HEK293 (cell line): ENCODE results near the gene CYP26A1.

Experiments
- CTCF ChIA-PET: fragments of 350-600 bp; formaldehyde crosslinking; extraction: SDS; loops from one replicate; lab custom pipeline; 2021; ENCODE audit warnings: antibody characterized with exemption; lab: Yijun Ruan, JAX
- POLR2A ChIA-PET: fragments of 300-600 bp; formaldehyde crosslinking; extraction: SDS; loops from one replicate; lab custom pipeline; 2020; ENCODE audit warnings: antibody characterized with exemption, inconsistent platforms; lab: Yijun Ruan, JAX
- H3K27ac ChIP-seq: fragments of 200-500 bp; sonication (Bioruptor generic); 2 replicates; pipeline ENCODE4 v1.5.1; 2014; ENCODE audit warnings: low read depth, low read length, control low read depth, inconsistent platforms; ENCODE audit errors: extremely low read depth
- H3K36me3 ChIP-seq, 2 experiments: fragments of 200-500 bp in 1 of 2; sonication (Bioruptor generic) in 1 of 2; 1 replicate in 1 of 2; 2 replicates in 1 of 2; pipeline ENCODE4 v1.5.1; 2014 to 2017; ENCODE audit warnings: inconsistent platforms in 2 of 2, low read length in 2 of 2; ENCODE audit not compliant: control insufficient read depth in 2 of 2, insufficient read depth in 1 of 2
- H3K4me1 ChIP-seq: fragments of 200-500 bp; sonication (Bioruptor generic); 2 replicates; pipeline ENCODE4 v1.5.1; 2014; ENCODE audit warnings: mild to moderate bottlenecking, low read length, inconsistent platforms; ENCODE audit not compliant: control insufficient read depth, insufficient read depth
- H3K4me3 ChIP-seq: 2 replicates; pipeline ENCODE4 v1.5.1; 2011; ENCODE audit warnings: low read depth, mild to moderate bottlenecking, control low read depth, low read length, moderate library complexity
- H3K9me3 ChIP-seq: fragments of 200-500 bp; sonication (Bioruptor generic); 2 replicates; pipeline ENCODE4 v1.5.1; 2014; ENCODE audit warnings: low read depth, low read length, inconsistent platforms; ENCODE audit not compliant: control insufficient read depth, insufficient read depth
- IKZF3 ChIP-seq: fragments of 450-650 bp; IDR thresholded peaks from 2 replicates; pipeline ENCODE4 v1.5.0; 2018; ENCODE audit warnings: missing biosample characterization, mild to moderate bottlenecking, missing genetic modification characterization, moderate library complexity
- OSR2 ChIP-seq: fragments of 450-650 bp; formaldehyde crosslinking; IDR thresholded peaks from 2 replicates; pipeline ENCODE4 v1.5.1; 2016; ENCODE audit warnings: missing biosample characterization, missing genetic modification characterization
- SCRT1 ChIP-seq: fragments of 450-650 bp; formaldehyde crosslinking; IDR thresholded peaks from 2 replicates; pipeline ENCODE4 v1.5.1; 2016; ENCODE audit warnings: missing biosample characterization, missing genetic modification characterization, borderline replicate concordance
- SCRT2 ChIP-seq: fragments of 450-650 bp; formaldehyde crosslinking; IDR thresholded peaks from 2 replicates; pipeline ENCODE4 v1.5.1; 2016; ENCODE audit warnings: missing biosample characterization, missing genetic modification characterization
- SETDB1 ChIP-seq: IDR thresholded peaks from one replicate; pipeline ENCODE4 v1.6.1; 2017; ENCODE audit warnings: mild to moderate bottlenecking, low read length, moderate library complexity, mixed read lengths; ENCODE audit not compliant: insufficient read length
- SP2 ChIP-seq: fragments of 450-650 bp; formaldehyde crosslinking; IDR thresholded peaks from 2 replicates; pipeline ENCODE4 v1.5.1; 2016; ENCODE audit warnings: missing biosample characterization, missing genetic modification characterization
- ZBTB17 ChIP-seq: fragments of 450-650 bp; formaldehyde crosslinking; IDR thresholded peaks from 2 replicates; pipeline ENCODE4 v1.5.1; 2016; ENCODE audit warnings: missing biosample characterization, missing genetic modification characterization
- ZBTB8A ChIP-seq: fragments of 450-650 bp; formaldehyde crosslinking; IDR thresholded peaks from 2 replicates; pipeline ENCODE4 v1.5.1; 2016; ENCODE audit warnings: missing biosample characterization, missing genetic modification characterization
- ZIC2 ChIP-seq: fragments of 450-650 bp; formaldehyde crosslinking; IDR thresholded peaks from 2 replicates; pipeline ENCODE4 v1.5.1; 2016; ENCODE audit warnings: missing biosample characterization, missing genetic modification characterization
- ZNF114 ChIP-seq: fragments of 450-650 bp; formaldehyde crosslinking; IDR thresholded peaks from 2 replicates; pipeline ENCODE4 v1.5.0; 2017; ENCODE audit warnings: missing biosample characterization, missing genetic modification characterization
- ZNF174 ChIP-seq: fragments of 450-650 bp; formaldehyde crosslinking; IDR thresholded peaks from 2 replicates; pipeline ENCODE4 v1.5.0; 2017; ENCODE audit warnings: missing biosample characterization, mild to moderate bottlenecking, missing genetic modification characterization
- ZNF248 ChIP-seq: fragments of 450-650 bp; formaldehyde crosslinking; IDR thresholded peaks from 2 replicates; pipeline ENCODE4 v1.5.1; 2017; ENCODE audit warnings: missing biosample characterization, missing genetic modification characterization
- ZNF266 ChIP-seq: fragments of 450-650 bp; formaldehyde crosslinking; IDR thresholded peaks from 2 replicates; pipeline ENCODE4 v1.5.1; 2016; ENCODE audit warnings: missing biosample characterization, missing genetic modification characterization, low read depth
- ZNF416 ChIP-seq: fragments of 450-650 bp; formaldehyde crosslinking; IDR thresholded peaks from 2 replicates; pipeline ENCODE4 v1.5.1; 2016; ENCODE audit warnings: missing biosample characterization, missing genetic modification characterization
- ZNF501 ChIP-seq: fragments of 450-650 bp; formaldehyde crosslinking; IDR thresholded peaks from 2 replicates; pipeline ENCODE4 v1.5.1; 2016; ENCODE audit warnings: missing biosample characterization, missing genetic modification characterization
- ZNF548 ChIP-seq: fragments of 450-650 bp; formaldehyde crosslinking; IDR thresholded peaks from 2 replicates; pipeline ENCODE4 v1.5.1; 2016; ENCODE audit warnings: missing biosample characterization, missing genetic modification characterization
- ZNF560 ChIP-seq: fragments of 450-650 bp; formaldehyde crosslinking; IDR thresholded peaks from 2 replicates; pipeline ENCODE4 v1.5.1; 2017; ENCODE audit warnings: missing biosample characterization, missing genetic modification characterization, borderline replicate concordance
- ZNF571 ChIP-seq: fragments of 450-650 bp; formaldehyde crosslinking; IDR thresholded peaks from 2 replicates; pipeline ENCODE4 v1.5.0; 2017; ENCODE audit warnings: missing biosample characterization, missing genetic modification characterization
- ZNF670 ChIP-seq: fragments of 450-650 bp; formaldehyde crosslinking; IDR thresholded peaks from 2 replicates; pipeline ENCODE4 v1.5.1; 2016; ENCODE audit warnings: missing biosample characterization, missing genetic modification characterization, low read depth
- ZNF776 ChIP-seq: fragments of 450-650 bp; formaldehyde crosslinking; IDR thresholded peaks from 2 replicates; pipeline ENCODE4 v1.5.0; 2017; ENCODE audit warnings: missing biosample characterization, missing genetic modification characterization, borderline replicate concordance
- TF ChIP-seq, protein P1 (sequence below): fragments of 450-650 bp; formaldehyde crosslinking; IDR thresholded peaks from 2 replicates; pipeline ENCODE4 v1.5.1; 2017; ENCODE audit warnings: missing biosample characterization, missing genetic modification characterization

The CYP26A1 gene

DNA sequence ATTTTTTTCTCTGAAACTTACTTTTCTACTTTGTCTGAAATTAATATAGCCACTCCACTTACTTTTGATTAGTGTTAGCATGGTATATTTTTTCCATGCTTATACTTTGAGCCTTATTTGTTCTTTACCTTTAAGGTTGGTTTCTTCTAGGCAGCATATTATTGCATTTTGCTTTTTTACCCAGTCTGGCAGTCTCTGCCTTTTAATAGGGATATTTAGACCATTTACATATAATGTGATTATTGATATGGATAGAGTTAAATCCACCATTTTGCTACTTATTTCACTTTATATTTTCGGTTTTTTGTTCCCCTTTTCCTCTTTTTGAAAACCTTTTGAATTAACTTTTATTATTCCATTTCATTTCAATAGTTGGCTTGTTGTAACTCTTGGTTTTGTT, 30.3 kb downstream of the CYP26A1 start:
- no peak for TF ChIP-seq ZBTB17 (tag by site-specific recombination)
- peak; percentile 66 for TF ChIP-seq SETDB1
- Histone ChIP-seq H3K4me1 (no peaks in the 10 kb centered on the region), H3K27ac (no peak overlapping the region), H3K4me3 (no peak overlapping the region), H3K36me3 (no peaks in the 10 kb centered on the region), H3K9me3 (no peaks in the 10 kb centered on the region)
- CTCF ChIA-PET: interaction anchor here (0.7 to 2.2 kb wide), 5 partner anchors 11 to 378 kb away, joined by 3 to 11 read pairs (median 3); partner anchors contain the start of gene MYOF
- POLR2A ChIA-PET: no interaction called here

DNA sequence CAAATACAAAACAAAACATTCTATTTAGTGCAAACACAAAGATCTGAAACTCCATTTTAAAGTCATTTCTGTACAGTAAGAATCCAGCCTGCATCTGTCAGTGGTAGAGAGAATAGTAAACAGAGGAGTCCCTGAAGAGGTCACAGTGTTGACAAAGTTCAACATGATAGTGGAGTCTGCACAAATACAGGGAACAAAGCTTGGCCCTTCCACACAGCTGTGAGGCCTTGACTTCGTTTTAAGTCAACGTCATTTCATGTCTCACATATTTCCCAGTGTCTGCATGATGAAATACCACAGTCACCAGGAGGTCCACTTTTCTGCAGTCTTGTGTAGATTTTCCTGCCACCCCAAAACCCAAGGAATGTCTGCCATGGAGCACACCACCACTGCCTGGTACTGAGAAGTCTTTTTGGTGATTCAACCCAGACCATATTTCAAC, 33.0 kb downstream of the CYP26A1 start:
- TF ChIP-seq ZNF670 (tag by site-specific recombination) (no peak), ZBTB8A (tag by site-specific recombination) (no peak), ZNF548 (tag by site-specific recombination) (no peak), ZNF114 (tag by site-specific recombination) (no peak), ZNF776 (no peak), SCRT2 (no peak), ZNF266 (tag by site-specific recombination) (no peak), ZNF571 (tag by site-specific recombination) (no peak), ZIC2 (tag by site-specific recombination) (no peak), ZNF501 (tag by site-specific recombination) (no peak), SP2 (no peak), ZNF174 (tag by site-specific recombination) (no peak), ZNF416 (tag by site-specific recombination) (no peak), OSR2 (tag by site-specific recombination) (no peak), SCRT1 (tag by site-specific recombination) (no peak)
- TF ChIP-seq, protein P1, sequence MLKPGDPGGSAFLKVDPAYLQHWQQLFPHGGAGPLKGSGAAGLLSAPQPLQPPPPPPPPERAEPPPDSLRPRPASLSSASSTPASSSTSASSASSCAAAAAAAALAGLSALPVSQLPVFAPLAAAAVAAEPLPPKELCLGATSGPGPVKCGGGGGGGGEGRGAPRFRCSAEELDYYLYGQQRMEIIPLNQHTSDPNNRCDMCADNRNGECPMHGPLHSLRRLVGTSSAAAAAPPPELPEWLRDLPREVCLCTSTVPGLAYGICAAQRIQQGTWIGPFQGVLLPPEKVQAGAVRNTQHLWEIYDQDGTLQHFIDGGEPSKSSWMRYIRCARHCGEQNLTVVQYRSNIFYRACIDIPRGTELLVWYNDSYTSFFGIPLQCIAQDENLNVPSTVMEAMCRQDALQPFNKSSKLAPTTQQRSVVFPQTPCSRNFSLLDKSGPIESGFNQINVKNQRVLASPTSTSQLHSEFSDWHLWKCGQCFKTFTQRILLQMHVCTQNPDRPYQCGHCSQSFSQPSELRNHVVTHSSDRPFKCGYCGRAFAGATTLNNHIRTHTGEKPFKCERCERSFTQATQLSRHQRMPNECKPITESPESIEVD (tag by site-specific recombination): no peak
- H3K4me3 ChIP-seq: no peak overlapping the region
- H3K27ac ChIP-seq: no peak overlapping the region
- no peaks in the 10 kb centered on the region for H3K4me1 ChIP-seq
- CTCF ChIA-PET: interaction anchor here (0.5 to 1.8 kb wide), 5 partner anchors 9 to 183 kb away, joined by 3 to 9 read pairs (median 5); no protein-coding TSS in a partner anchor
- no peaks in the 10 kb centered on the region for H3K9me3 ChIP-seq
- H3K36me3 ChIP-seq: no peaks in the 10 kb centered on the region
- POLR2A ChIA-PET: no interaction called here

DNA sequence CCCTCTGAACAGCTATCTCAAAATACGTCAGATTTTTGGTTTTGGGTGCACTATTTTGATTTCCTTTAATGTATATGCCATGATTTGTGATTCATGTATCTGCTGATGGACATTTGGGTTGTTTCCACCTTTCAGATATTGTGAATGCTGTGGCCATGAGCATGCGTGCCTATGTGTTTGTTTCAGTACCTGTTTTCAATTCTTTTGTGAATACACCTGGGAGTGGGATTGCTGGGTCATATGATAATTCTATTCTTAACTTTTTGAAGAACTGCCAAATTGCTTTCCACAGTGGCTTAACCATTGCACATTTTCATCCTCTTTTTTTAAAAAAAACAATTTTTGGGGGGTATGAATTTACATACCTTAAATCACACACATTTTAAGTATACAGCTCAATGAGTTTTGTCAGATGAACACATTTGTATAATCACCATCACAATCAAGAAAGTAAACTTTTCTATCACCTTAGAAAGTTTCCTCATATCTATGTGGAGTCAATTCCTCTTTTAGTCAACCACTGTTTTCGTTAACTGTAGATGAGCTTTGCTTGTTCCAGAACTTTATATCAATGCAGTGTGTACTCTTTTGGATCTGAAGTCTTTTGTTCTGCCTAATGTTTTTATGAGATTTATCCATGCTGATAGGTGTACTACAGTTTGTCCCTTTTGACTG, 36.9 kb downstream of the CYP26A1 start:
- POLR2A ChIA-PET: no interaction called here
- Histone ChIP-seq H3K9me3 (no peaks in the 10 kb centered on the region), H3K27ac (no peak overlapping the region), H3K36me3 (no peaks in the 10 kb centered on the region), H3K4me3 (no peak overlapping the region), H3K4me1 (no peaks in the 10 kb centered on the region)
- CTCF ChIA-PET: interaction anchor here (0.7 to 1.2 kb wide), 2 partner anchors 33 to 247 kb away, joined by 3 read pairs; no protein-coding TSS in a partner anchor
- no peak for TF ChIP-seq ZNF248 (tag by site-specific recombination)
- no peak for TF ChIP-seq IKZF3 (tag by site-specific recombination)
- TF ChIP-seq ZNF560: no peak
- TF ChIP-seq ZNF776: no peak
- TF ChIP-seq ZNF114 (tag by site-specific recombination): no peak
